G401 (cell line): Measurements from ENCODE around the gene DUSP10. TPM values are rescaled to one million over a fixed set of nuclear protein-coding genes. Genes with fewer than 3 reads are reported as not detected.

Experiments used
- DNase-seq: peaks from one replicate; pipeline ENCODE4 v3.0.0-alpha.2; 2015; ENCODE audit warnings: low spot score
- in situ Hi-C: cut with HindIII; loops from 2 replicates; pipeline ENCODE4 v1.10.0; 2016; ENCODE audit warnings: low sequenced_read_pairs, mixed read lengths
- total RNA-seq: library from RNA; depleted of rRNA; stranded (reverse); fragments of >200 nt; shearing (Covaris generic); gene quantifications from 2 replicates; pipeline ENCODE4 v1.2.3, GENCODE V29; 2014

The DUSP10 gene
- total RNA-seq, 1 experiment from 2014 or later, result not detected

DNA sequence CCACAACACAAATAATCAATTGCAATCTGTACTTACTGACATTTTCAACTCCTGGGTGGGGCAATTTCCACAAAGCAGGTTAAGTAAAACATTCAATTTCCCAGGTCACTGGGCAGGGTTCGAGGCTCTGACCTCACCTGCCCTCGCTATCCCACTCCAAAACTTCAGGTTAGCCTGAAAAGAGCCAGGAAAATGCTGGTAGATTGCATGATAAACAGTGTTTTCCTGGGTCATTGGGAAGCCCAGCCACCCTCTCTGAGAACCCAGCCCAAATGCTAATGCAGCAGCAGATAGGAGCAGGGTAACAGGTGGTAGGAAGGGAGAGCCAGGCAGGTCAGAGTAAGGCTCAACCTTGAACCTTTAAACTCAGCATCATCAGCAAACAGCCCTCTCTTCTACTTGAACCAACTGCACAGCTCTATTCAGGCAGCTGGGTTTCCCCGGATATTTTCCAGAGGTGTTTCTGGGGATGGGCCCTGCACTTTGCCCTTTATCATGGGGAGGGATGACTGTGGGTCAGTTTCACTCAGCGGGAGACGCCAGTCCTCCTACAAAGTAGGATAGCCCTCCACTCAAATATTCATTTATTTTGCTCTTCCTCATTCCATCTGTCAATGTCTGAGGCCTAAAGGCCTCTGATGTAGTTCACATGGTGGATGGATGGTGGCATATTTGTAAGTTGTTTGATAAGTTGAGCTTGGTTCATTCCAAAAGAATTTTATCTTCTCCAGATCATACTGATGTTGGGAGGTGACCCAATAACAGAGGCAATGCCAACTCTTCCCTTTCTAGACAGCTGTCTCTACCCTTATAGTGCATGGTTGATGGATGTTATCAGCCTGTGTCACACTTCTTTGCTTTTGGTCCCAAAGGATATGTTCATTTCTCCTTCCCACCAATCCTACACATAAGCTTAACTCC, 65.7 kb downstream of the DUSP10 start:
- no peak for DNase-seq
- in situ Hi-C loops, result no loop called here

DNA sequence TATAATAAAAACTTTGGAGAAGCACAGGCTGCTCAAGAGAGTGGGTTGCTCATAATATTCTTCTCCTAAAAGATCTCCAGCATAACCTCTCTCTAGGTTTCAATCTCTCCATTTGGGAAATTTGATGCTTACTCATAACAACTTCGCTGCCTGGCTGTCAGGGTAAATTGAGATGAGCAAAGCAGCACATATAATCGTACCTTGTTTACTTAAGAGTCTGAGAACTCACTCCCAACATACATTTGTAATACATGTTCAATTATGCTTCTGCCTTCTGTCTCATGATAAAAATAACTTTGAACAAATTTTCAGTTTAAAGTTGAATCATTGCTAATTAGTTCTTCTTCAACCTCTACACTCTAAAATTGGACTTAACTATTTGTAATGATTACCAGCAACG, 68.9 kb downstream of the DUSP10 start:
- in situ Hi-C loops, result no loop called here
- DNase-seq, result no peak

DNA sequence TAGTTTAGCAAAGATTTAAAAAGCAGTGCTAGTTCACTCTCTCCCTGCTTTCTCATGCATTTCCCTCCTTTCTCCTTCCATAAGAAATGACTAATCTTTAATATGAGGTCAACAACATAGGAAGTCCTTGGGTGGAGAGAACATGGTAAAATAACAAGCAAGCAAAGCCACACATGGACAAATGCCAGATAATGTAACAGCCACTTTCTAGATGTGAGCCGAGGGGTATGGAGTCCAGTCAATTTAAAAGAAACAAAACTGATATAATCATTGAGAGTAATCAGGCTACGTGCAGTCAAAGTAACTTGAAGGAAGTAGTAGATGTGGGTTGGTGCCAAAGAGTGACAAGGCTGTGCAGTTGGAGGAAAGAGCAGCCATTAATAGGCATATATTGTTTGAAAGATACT, 69.6 kb downstream of the DUSP10 start:
- in situ Hi-C loops, result no loop called here
- no peak for DNase-seq

DNA sequence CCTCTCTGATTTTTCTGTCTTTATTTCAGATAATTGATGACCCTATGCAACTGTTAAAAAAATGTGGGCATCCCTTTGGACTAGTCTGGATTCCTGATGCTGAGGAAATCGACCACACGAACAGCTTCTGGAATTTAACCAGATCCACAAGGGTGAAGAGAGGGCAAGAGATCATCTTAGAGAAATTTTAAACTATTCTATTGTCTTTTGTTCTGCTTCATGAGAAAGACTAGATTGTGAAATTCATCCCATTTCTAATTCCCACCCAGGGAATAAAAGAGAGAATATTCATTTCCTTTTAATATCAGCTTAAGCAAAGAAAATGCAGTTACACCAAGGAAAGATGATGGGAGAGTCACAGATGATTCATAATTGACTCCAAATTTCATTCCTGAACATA, 71.8 kb downstream of the DUSP10 start:
- DNase-seq, result no peak
- in situ Hi-C loops, result no loop called here

DNA sequence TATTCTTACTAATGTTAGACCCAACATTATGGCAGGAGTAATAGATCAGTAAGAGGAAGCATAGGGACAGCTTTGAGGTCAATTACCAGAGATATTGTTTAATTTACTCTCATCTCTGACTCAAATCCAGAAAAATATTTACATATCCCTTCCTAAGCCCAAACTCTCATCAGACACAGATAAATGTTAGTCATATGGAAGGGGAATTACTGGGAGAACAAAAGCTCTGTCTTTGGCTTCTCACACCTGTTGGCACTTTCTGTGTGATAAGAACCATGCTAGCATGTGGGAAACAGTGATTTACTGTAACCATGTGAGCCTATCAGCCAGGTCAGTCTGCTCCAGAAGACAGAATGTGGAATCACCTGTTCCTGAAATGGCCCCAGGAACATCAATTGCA, 72.4 kb downstream of the DUSP10 start:
- in situ Hi-C loops, result no loop called here

DNA sequence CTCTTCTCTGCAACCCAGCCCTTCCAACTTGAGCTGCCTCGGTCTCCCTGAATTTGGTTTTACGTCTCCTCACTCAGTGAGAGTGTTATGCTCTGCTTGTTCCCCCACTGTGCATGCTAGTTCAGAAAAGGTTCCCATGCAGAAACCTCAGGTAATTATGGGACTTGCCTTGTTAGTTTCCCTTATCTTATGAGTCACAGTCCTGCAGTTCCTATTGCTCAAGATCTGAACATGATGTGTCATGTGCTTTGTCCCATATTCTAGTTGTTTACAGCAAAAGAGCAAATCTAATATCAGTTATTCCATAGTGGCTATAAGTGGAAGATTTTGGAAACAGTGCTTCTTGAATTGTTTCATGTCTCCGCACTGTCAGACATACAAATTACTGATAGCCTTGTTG, 74.4 kb downstream of the DUSP10 start:
- in situ Hi-C loops, result no loop called here
- DNase-seq, result no peak

More for the DNA sequence above, 72.4 kb downstream of the DUSP10 start:
- no peak for DNase-seq

DNA sequence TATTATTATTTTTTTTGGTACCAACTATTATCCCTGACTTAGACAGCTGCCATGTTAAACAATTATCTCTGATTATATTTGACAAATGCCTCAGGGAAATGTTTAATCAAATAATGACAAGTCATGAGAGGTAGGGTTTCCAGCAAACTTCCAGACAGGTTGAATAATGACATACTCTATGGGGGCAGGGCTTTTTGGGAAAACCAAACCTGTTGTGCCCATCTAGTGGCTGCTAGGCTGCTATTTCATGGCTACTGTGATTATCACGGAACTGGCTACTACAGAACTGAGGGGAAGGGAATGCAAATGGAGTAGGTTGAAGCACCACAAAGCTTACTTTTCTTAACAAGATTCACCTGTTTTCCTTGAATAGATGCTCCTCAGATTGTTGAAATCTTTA, 77.6 kb downstream of the DUSP10 start:
- no peak for DNase-seq
- in situ Hi-C loops, result no loop called here

DNA sequence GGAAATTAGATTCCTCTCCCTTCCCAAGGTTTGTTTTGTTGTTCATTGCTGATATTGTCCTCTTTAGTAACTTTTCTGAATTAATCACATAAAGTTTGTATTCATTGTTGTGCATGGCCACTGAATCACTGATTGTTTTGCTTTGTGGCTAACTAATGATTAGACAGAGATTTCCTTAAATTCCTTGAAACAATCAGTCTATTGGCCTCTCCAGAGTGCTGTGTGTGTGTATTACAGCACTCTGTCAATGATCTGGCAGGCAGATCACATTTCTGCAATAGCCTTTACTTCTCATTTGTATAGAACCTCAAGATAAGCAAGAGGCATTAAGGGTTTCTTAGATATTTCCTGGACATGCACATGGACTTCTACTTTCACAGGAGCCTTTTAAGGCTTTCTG, 78.6 kb downstream of the DUSP10 start:
- in situ Hi-C loops, result no loop called here
- DNase-seq, result no peak

DNA sequence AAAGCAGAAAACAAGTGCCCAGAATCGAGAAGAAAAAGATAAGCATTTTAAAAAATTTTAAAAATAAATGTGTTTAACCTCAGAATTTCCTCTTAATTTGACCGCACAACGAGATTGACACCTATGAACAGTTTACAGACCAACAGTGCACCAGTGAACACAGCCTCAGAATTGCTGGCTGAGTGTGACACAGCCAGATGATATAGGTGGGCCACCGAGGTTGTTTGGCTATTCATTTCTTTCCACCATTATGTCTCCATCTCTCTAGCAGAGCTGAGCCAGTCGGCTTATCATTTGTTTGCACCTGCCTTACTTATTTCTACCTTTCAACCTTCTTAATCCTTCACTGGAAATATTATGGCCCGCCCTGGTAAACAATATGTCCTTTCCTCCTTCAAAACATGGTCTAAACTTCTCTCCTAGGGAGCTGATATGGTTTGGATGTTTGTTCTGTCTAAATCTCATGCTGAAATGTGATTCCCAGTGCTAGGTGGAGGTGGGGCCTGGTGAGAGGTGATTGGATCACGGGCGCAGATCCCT, 86.1 kb downstream of the DUSP10 start:
- DNase-seq, result no peak
- in situ Hi-C loops, result no loop called here
